HG03521 (cell line): ENCODE measurements around the gene COX4I2.
"Not testable (repeated sequence)": the region's sequence is repeated elsewhere in the genome, so short reads cannot be mapped to it uniquely, and the experiment has no call there.

ENCODE experiments used
- ATAC-seq: cut with Tn5 transposase; IDR thresholded peaks from one replicate; pipeline ENCODE4 v1.9.1; 2021; ENCODE audit warnings: mild to moderate bottlenecking, moderate library complexity; ENCODE audit not compliant: unreplicated experiment

The COX4I2 gene

GRCh38 chr20:31637660-31638059 is at the start of gene COX4I2:
Gene COX4I2 (plus strand): TSS chr20:31637912. CDS start chr20:31639018, 1,106 bp downstream.
- no peak for ATAC-seq

GRCh38 chr20:31590717-31591225 is 46.9 kb upstream of the COX4I2 start:
- no peak for ATAC-seq

- no peak for ATAC-seq
Observed at GRCh38 chr20:31593221-31594001, 44.3 kb upstream of the COX4I2 start.

GRCh38 chr20:31594002-31594557 is 43.6 kb upstream of the COX4I2 start:
- ATAC-seq: no peak

GRCh38 chr20:31594558-31595379 is 42.9 kb upstream of the COX4I2 start:
- ATAC-seq: no peak

GRCh38 chr20:31595380-31595653 is 42.4 kb upstream of the COX4I2 start:
- ATAC-seq: no peak

- ATAC-seq: no peak
Observed at GRCh38 chr20:31595654-31596411, 41.9 kb upstream of the COX4I2 start.

GRCh38 chr20:31596412-31596715 is 41.3 kb upstream of the COX4I2 start:
- not testable (repeated sequence) for ATAC-seq

GRCh38 chr20:31596831-31597480 is 40.8 kb upstream of the COX4I2 start:
- ATAC-seq: no peak

- ATAC-seq: no peak
Observed at GRCh38 chr20:31597481-31597855, 40.2 kb upstream of the COX4I2 start.

- ATAC-seq: no peak
Observed at GRCh38 chr20:31602431-31602778, 35.3 kb upstream of the COX4I2 start.

- ATAC-seq: peak; percentile 51
Observed at GRCh38 chr20:31602779-31603441, 34.8 kb upstream of the COX4I2 start.

- ATAC-seq: no peak
Observed at GRCh38 chr20:31603822-31604566, 33.7 kb upstream of the COX4I2 start.

- no peak for ATAC-seq
Observed at GRCh38 chr20:31604567-31605030, 33.1 kb upstream of the COX4I2 start.

- ATAC-seq: peak; percentile 79
Observed at GRCh38 chr20:31605031-31605901, 32.4 kb upstream of the COX4I2 start, which contains the start of gene ID1. Gene ID1 (plus strand): TSS chr20:31605289. CDS start chr20:31605388, 99 bp downstream.

- no peak for ATAC-seq
Observed at GRCh38 chr20:31605902-31606803, 31.6 kb upstream of the COX4I2 start.
